Tibial nerve (tissue), 3 donors: ENCODE data around the gene DCDC1.

Source experiments
- CTCF ChIP-seq, 5 experiments: fragments of 200-600 bp in 3 of 5; fragments of 450-650 bp in 2 of 5; sonication (generic) in 3 of 5; IDR thresholded peaks; one replicate each; pipeline ENCODE4 v1.5.1; 2016 to 2019; ENCODE audit warnings: antibody characterized with exemption in 5 of 5, mild to moderate bottlenecking in 3 of 5, moderate library complexity in 2 of 5
- POLR2A ChIP-seq, 2 donors: fragments of 450-650 bp; IDR thresholded peaks; one replicate each; pipeline ENCODE4 v1.6.1; 2017; ENCODE audit warnings: antibody characterized with exemption in 2 of 2, mild to moderate bottlenecking in 2 of 2, moderate library complexity in 2 of 2

GRCh38 chr11:30916764-30917163, 452.8 kb downstream of the DCDC1 start:
- no peak for TF ChIP-seq POLR2A (IDR thresholded peaks at IDR 0.05)
- no peak for TF ChIP-seq CTCF (IDR thresholded peaks at IDR 0.05)
